ENCODE results near the gene SEC22C. TPM values are rescaled to one million over a fixed set of nuclear protein-coding genes. Genes with fewer than 3 reads are reported as not detected.

The SEC22C gene
- total and polyA plus RNA-seq, 2 of the 4 experiments (the other 2 are of a cell fraction): 24.0 to 43.9 TPM

GRCh38 chr3:42525736-42526345 is 55.9 kb downstream of the SEC22C start:
- Histone ChIP-seq H3K56ac (ENCODE audit: extremely low read depth, insufficient read depth, low read length) (no peak overlapping the region), H2BK20ac (ENCODE audit: low read depth, low read length) (no peak overlapping the region), H4K91ac (ENCODE audit: insufficient read depth, low read depth, low read length) (no peak overlapping the region), H3K27me3 (ENCODE audit: control insufficient read depth, insufficient read depth, low read length) (peaks cover 3% of the 10 kb centered on the region; the same call in 1 of the 2 replicates), H4K8ac (ENCODE audit: low read depth in 2 of 2, low read length in 2 of 2) (no peak overlapping the region), H3K14ac (replicated peaks; ENCODE audit: low read depth, low read length) (no peak overlapping the region), H3K4ac (ENCODE audit: low read depth, low read length) (no peak overlapping the region), H3K79me1 (ENCODE audit: low read depth in 1 of 2, low read length in 2 of 2) (no peaks in the 10 kb centered on the region), H3K23ac (ENCODE audit: low read depth, low read length) (no peak overlapping the region), H4K20me1 (ENCODE audit: insufficient read depth, low read length) (no peaks in the 10 kb centered on the region), H3K4me1 (ENCODE audit: control insufficient read depth, insufficient read depth, low read length) (no peaks in the 10 kb centered on the region), H2AFZ (replicated peaks; ENCODE audit: low read length, poor library complexity) (no peak overlapping the region), H2BK5ac (ENCODE audit: low read depth, low read length, poor library complexity, severe bottlenecking) (no peak overlapping the region), H3K9me1 (ENCODE audit: insufficient read depth, low read length) (no peaks in the 10 kb centered on the region), H3K27ac (ENCODE audit: insufficient read depth, low read length) (no peak overlapping the region), H2BK15ac (ENCODE audit: low read depth, low read length) (no peak overlapping the region), H3K4me2 (ENCODE audit: low read depth, low read length) (no peak overlapping the region), H3K18ac (ENCODE audit: low read depth, low read length) (no peak overlapping the region), H2BK120ac (ENCODE audit: low read depth, low read length) (no peak overlapping the region), H2AK5ac (ENCODE audit: low read depth, low read length) (no peak overlapping the region), H3K36me3 (ENCODE audit: control insufficient read depth, insufficient read depth, low read length) (no peaks in the 10 kb centered on the region), H4K5ac (ENCODE audit: low read depth, low read length) (no peak overlapping the region), H3K9me3 (ENCODE audit: control insufficient read depth, insufficient read depth, low read length) (no peaks in the 10 kb centered on the region), H3K4me3 (ENCODE audit: insufficient read depth, low read depth, low read length) (no peak overlapping the region), H2AK9ac (replicated peaks; ENCODE audit: low read depth, low read length, poor library complexity) (no peak overlapping the region), H3K9ac (ENCODE audit: low read depth, low read length) (no peak overlapping the region)
- POLR2A ChIA-PET (ENCODE audit: unreplicated experiment): interaction anchor here (0.6 kb wide), 1 partner anchor 55 kb away, joined by 3 read pairs; no protein-coding TSS in a partner anchor
- CTCF ChIA-PET: no interaction called here
- dilution Hi-C loops (cut with HindIII; ENCODE audit: low sequenced_read_pairs, unreplicated experiment) (no loop called here), intact Hi-C loops (cut with micrococcal nuclease) (loop anchor here (1.0 kb wide), 1 partner anchor 11 kb away; no protein-coding TSS in a partner anchor), in situ Hi-C loops (cut with MboI; ENCODE audit: low sequenced_read_pairs) (no loop called here)
- DNase-seq: no peak
- BruUV-seq (replicated peaks): no TSS peak
- WGBS, 2 experiments (ENCODE audit: extremely low coverage in 2 of 2, insufficient read length in 1 of 2): no CpG with 5 or more reads among the region's 13 CpGs
- ATAC-seq (ENCODE audit: low read depth): no peak
- no peak for TF ChIP-seq MAFK (IDR thresholded peaks at IDR 0.05; ENCODE audit: low read depth, low read length)
- TF ChIP-seq POLR2A (IDR thresholded peaks at IDR 0.05; ENCODE audit: low read depth, low read length): no peak
- TF ChIP-seq ELK1 (IDR thresholded peaks at IDR 0.05; ENCODE audit: borderline replicate concordance, low read depth, low read length): no peak

Data from IMR-90 (cell line).